ENCODE data around the gene AVP. TPM values are rescaled to one million over a fixed set of nuclear protein-coding genes. Genes with fewer than 3 reads are reported as not detected.

The AVP gene
- total RNA-seq, 1 experiment from 2014 or later = not detected

DNA sequence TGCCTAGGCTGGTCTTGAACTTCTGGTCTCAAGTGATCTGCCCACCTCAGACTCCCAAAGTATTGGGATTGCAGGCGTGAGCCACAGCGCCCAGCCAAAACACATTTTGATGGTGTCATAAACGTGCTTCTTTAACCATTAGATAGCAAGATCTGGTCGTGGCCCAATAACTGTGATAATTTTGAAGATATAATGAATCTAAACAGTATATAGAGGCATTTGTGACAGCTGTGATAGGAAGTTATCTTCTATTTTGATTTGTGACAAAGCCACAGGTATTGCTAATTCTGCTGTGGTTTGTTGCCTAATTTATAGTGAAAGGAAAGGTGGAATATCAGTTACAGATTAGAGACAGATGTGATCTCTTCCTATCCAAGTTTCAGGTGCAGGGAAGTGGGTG is 13.8 kb downstream of the AVP start:
- no peak overlapping the region for H3K9ac ChIP-seq (ENCODE audit: extremely low read depth, insufficient read length, low read length)
- no peak overlapping the region for H2BK20ac ChIP-seq (ENCODE audit: low read depth, low read length, poor library complexity, severe bottlenecking)
- H2AK5ac ChIP-seq (ENCODE audit: insufficient read length, low read length) = no peak overlapping the region
- Mint-ChIP-seq H3K4me3 (peak overlapping the region in 1 of 2 experiments; percentile 10; a peak in 2 of 5 replicates), H3K27ac (no peak overlapping the region), H3K9me3 (peaks cover 7 to 12% of the 10 kb centered on the region in 2 experiments), H3K27me3 (ENCODE audit: low read depth) (peaks cover 54% of the 10 kb centered on the region), H3K4me1 (peaks cover 6% of the 10 kb centered on the region in 2 experiments), H3K36me3 (ENCODE audit: insufficient read depth in 1 of 3, low read depth in 3 of 3) (no peaks in the 10 kb centered on the region; a peak in 2 of 7 replicates)
- H3K9me3 ChIP-seq (ENCODE audit: control insufficient read depth, low read depth, low read length) = peaks cover 10% of the 10 kb centered on the region
- no peak overlapping the region for H3K56ac ChIP-seq (ENCODE audit: insufficient read length, low read depth, low read length)
- WGBS (ENCODE audit: extremely low coverage, insufficient read length, low lambda C conversion rate) = no CpG with 5 or more reads among the region's 4 CpGs
- H2BK5ac ChIP-seq (ENCODE audit: insufficient read length, low read length) = no peak overlapping the region
- no peak overlapping the region for H4K5ac ChIP-seq (ENCODE audit: insufficient read length, low read depth, low read length)
- no peak overlapping the region for H2BK15ac ChIP-seq (ENCODE audit: low read depth, low read length)
- H3K79me2 ChIP-seq (ENCODE audit: insufficient read depth, low read length) = no peaks in the 10 kb centered on the region
- H3K27me3 ChIP-seq (ENCODE audit: insufficient read depth, low read length) = peaks cover 9% of the 10 kb centered on the region; the same call in 1 of the 2 replicates
- H4K20me1 ChIP-seq (ENCODE audit: control insufficient read depth, insufficient read depth, insufficient read length) = no peaks in the 10 kb centered on the region
- no peak overlapping the region for H2BK12ac ChIP-seq (ENCODE audit: insufficient read length, low read depth, low read length)
- H3K14ac ChIP-seq (ENCODE audit: insufficient read depth, low read length) = no peak overlapping the region
- no peak overlapping the region for H4K91ac ChIP-seq (ENCODE audit: insufficient read length, low read depth, low read length)
- no peak for DNase-seq
- no peak overlapping the region for H3K23ac ChIP-seq (ENCODE audit: insufficient read length, low read depth, low read length)
- no peak overlapping the region for H4K8ac ChIP-seq (replicated peaks; ENCODE audit: insufficient read length, low read depth, low read length)
- no peaks in the 10 kb centered on the region for H3K4me1 ChIP-seq (ENCODE audit: insufficient read depth, low read length)
- H3K4me2 ChIP-seq (ENCODE audit: insufficient read depth, insufficient read length, low read length) = no peak overlapping the region
- no peak overlapping the region for H3K27ac ChIP-seq (ENCODE audit: insufficient read length, low read depth, low read length)
- H2AFZ ChIP-seq (ENCODE audit: low read length) = no peak overlapping the region
- TF ChIP-seq, protein P1, sequence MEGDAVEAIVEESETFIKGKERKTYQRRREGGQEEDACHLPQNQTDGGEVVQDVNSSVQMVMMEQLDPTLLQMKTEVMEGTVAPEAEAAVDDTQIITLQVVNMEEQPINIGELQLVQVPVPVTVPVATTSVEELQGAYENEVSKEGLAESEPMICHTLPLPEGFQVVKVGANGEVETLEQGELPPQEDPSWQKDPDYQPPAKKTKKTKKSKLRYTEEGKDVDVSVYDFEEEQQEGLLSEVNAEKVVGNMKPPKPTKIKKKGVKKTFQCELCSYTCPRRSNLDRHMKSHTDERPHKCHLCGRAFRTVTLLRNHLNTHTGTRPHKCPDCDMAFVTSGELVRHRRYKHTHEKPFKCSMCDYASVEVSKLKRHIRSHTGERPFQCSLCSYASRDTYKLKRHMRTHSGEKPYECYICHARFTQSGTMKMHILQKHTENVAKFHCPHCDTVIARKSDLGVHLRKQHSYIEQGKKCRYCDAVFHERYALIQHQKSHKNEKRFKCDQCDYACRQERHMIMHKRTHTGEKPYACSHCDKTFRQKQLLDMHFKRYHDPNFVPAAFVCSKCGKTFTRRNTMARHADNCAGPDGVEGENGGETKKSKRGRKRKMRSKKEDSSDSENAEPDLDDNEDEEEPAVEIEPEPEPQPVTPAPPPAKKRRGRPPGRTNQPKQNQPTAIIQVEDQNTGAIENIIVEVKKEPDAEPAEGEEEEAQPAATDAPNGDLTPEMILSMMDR (conservative IDR thresholded peaks at IDR 0.05) = no peak
- H3K4ac ChIP-seq (ENCODE audit: low read depth, low read length) = no peak overlapping the region
- no peaks in the 10 kb centered on the region for H3K23me2 ChIP-seq (ENCODE audit: insufficient read length, low read depth, low read length, poor library complexity, severe bottlenecking)
- no peak overlapping the region for H2BK120ac ChIP-seq (ENCODE audit: low read depth, low read length, poor library complexity, severe bottlenecking)
- no peak overlapping the region for H3T11ph ChIP-seq (ENCODE audit: low read length)
- no peaks in the 10 kb centered on the region for H3K79me1 ChIP-seq (ENCODE audit: insufficient read depth, low read depth, low read length, poor library complexity, severe bottlenecking)
- no peak overlapping the region for H3K18ac ChIP-seq (ENCODE audit: insufficient read length, low read depth, low read length)

Data from H9 (cell line).